Endothelial cell of umbilical vein (primary cell): Measurements from ENCODE around the gene PAX2. TPM values are rescaled to one million over a fixed set of nuclear protein-coding genes. Genes with fewer than 3 reads are reported as not detected.

Source experiments
- BruUV-seq: library from RNA; stranded (reverse); fragments of 400-500 nt; replicated peaks from 2 replicates; lab custom pipeline; 2021; lab: Mats Ljungman, UMichigan
- CTCF ChIA-PET: fragments of 300-600, 350-600 bp; sonication (Branson Sonifier 250); formaldehyde crosslinking; loops from one replicate; lab custom pipeline; 2021; ENCODE audit warnings: antibody characterized with exemption, inconsistent platforms; lab: Charles Lee
- POLR2A ChIA-PET: fragments of 300-600, 350-600 bp; sonication (Branson Sonifier 250); formaldehyde crosslinking; loops from one replicate; lab custom pipeline; 2021; ENCODE audit warnings: antibody characterized with exemption, inconsistent platforms; lab: Charles Lee
- DNase-seq: peaks from one replicate; pipeline ENCODE4 v3.0.0-alpha.2; 2011; ENCODE audit warnings: low read depth, low spot score
- FAIRE-seq: peaks from 2 replicates; lab custom pipeline; 2011; peaks lifted over from hg19 to GRCh38; lab: Jason Lieb, UNC
- H2AFZ ChIP-seq: 2 replicates; pipeline ENCODE4 v1.6.0; 2012; ENCODE audit warnings: low read depth, low read length, control low read depth, inconsistent platforms
- H3K27ac ChIP-seq: 2 replicates; pipeline ENCODE4 v1.5.1; 2011; ENCODE audit warnings: low read depth, mild to moderate bottlenecking, control low read depth, low read length, moderate library complexity; ENCODE audit not compliant: insufficient read depth
- H3K27me3 ChIP-seq, 2 experiments: 2 replicates each; pipeline versions ENCODE4 v1.6.0 to v1.6.1; 2011; ENCODE audit warnings: low read length in 2 of 2, mixed read lengths in 1 of 2; ENCODE audit not compliant: control insufficient read depth in 2 of 2, insufficient read depth in 2 of 2
- H3K36me3 ChIP-seq, 2 experiments: 2 replicates in 1 of 2; 3 replicates in 1 of 2; pipeline ENCODE4 v1.5.1; 2011; ENCODE audit warnings: low read length in 2 of 2, mild to moderate bottlenecking in 1 of 2, moderate library complexity in 1 of 2; ENCODE audit not compliant: control insufficient read depth in 2 of 2, insufficient read depth in 2 of 2; ENCODE audit errors: extremely low read depth in 1 of 2
- H3K4me1 ChIP-seq: 3 replicates; pipeline ENCODE4 v1.5.1; 2011; ENCODE audit warnings: mild to moderate bottlenecking, low read length; ENCODE audit not compliant: control insufficient read depth, insufficient read depth; ENCODE audit errors: extremely low read depth
- H3K4me2 ChIP-seq: 2 replicates; pipeline ENCODE4 v1.6.1; 2011; ENCODE audit warnings: low read length, control low read depth, mixed read lengths; ENCODE audit not compliant: insufficient read depth
- H3K4me3 ChIP-seq, 3 experiments: fragments of 200-600 bp in 1 of 3; sonication (generic), shearing (Covaris generic) in 1 of 3; replicated peaks in 1 of 3; 2 replicates each; pipeline ENCODE4 v1.5.1; 2011 to 2016; ENCODE audit warnings: control low read depth in 3 of 3, low read length in 3 of 3, mild to moderate bottlenecking in 2 of 3, inconsistent platforms in 1 of 3, low read depth in 1 of 3, moderate library complexity in 1 of 3; ENCODE audit not compliant: insufficient read depth in 1 of 3
- H3K79me2 ChIP-seq: 2 replicates; pipeline ENCODE4 v1.6.0; 2012; ENCODE audit warnings: low read length, inconsistent platforms; ENCODE audit not compliant: control insufficient read depth, insufficient read depth
- H3K9ac ChIP-seq: replicated peaks from 2 replicates; pipeline ENCODE3; 2011; ENCODE audit warnings: low read length, control low read depth; ENCODE audit not compliant: insufficient read depth; ENCODE audit errors: extremely low read depth
- H3K9me1 ChIP-seq: replicated peaks from 3 replicates; pipeline ENCODE4 v1.6.0; 2011; ENCODE audit warnings: mild to moderate bottlenecking, low read length; ENCODE audit not compliant: control insufficient read depth, insufficient read depth; ENCODE audit errors: extremely low read depth
- H3K9me3 ChIP-seq: replicated peaks from 2 replicates; pipeline ENCODE4 v1.5.1; 2012; ENCODE audit warnings: low read length, inconsistent platforms; ENCODE audit not compliant: control insufficient read depth, insufficient read depth
- H4K20me1 ChIP-seq: replicated peaks from 2 replicates; pipeline ENCODE3; 2011; ENCODE audit warnings: mild to moderate bottlenecking, low read length; ENCODE audit not compliant: control insufficient read depth, insufficient read depth; ENCODE audit errors: extremely low read depth
- CTCF ChIP-seq, 2 donors: IDR thresholded peaks; 1 replicate in 1 of 2; 2 replicates in 1 of 2; pipeline ENCODE4 v1.5.1; 2011; ENCODE audit warnings: low read length in 2 of 2, mild to moderate bottlenecking in 2 of 2, moderate library complexity in 2 of 2, control low read depth in 1 of 2, inconsistent platforms in 1 of 2, low read depth in 1 of 2; ENCODE audit not compliant: insufficient read depth in 1 of 2; ENCODE audit errors: extremely low read depth in 1 of 2
- EZH2 ChIP-seq: IDR thresholded peaks from 2 replicates; pipeline ENCODE4 v1.6.1; 2012; ENCODE audit warnings: borderline replicate concordance, low read depth, mild to moderate bottlenecking, moderate library complexity, low read length, inconsistent platforms; ENCODE audit not compliant: severe bottlenecking
- FOS ChIP-seq: IDR thresholded peaks from 2 replicates; pipeline ENCODE4 v1.6.1; 2011; ENCODE audit warnings: mild to moderate bottlenecking, low read length, moderate library complexity, borderline replicate concordance; ENCODE audit not compliant: insufficient read depth
- GATA2 ChIP-seq: IDR thresholded peaks from 2 replicates; pipeline ENCODE4 v1.7.0; 2011; ENCODE audit warnings: low read depth, mild to moderate bottlenecking, moderate library complexity, mixed read lengths, low read length; ENCODE audit not compliant: insufficient read length, insufficient read depth
- MAX ChIP-seq: IDR thresholded peaks from 2 replicates; pipeline ENCODE4 v1.6.1; 2011; ENCODE audit not compliant: insufficient read depth, insufficient read length
- MYC ChIP-seq: IDR thresholded peaks from one replicate; pipeline ENCODE4 v1.6.1; 2011; ENCODE audit warnings: mild to moderate bottlenecking, low read depth, low read length
- POLR2A ChIP-seq: IDR thresholded peaks from 2 replicates; pipeline ENCODE4 v1.6.1; 2012; ENCODE audit warnings: low read depth, mild to moderate bottlenecking, control low read depth, low read length
- POLR2AphosphoS5 ChIP-seq: IDR thresholded peaks from 2 replicates; pipeline ENCODE4 v1.6.1; 2012; ENCODE audit warnings: low read depth, mild to moderate bottlenecking, control low read depth, low read length, moderate library complexity; ENCODE audit not compliant: insufficient read depth
- dilution Hi-C: fragments of 300-500 bp; cut with MboI; formaldehyde crosslinking; loops from one replicate; pipeline ENCODE4 v1.15.0; 2019; ENCODE audit warnings: low sequenced_read_pairs; ENCODE audit not compliant: extremely low pct_ligation_motif_present
- intact Hi-C: fragments of 100-400 bp; cut with micrococcal nuclease; formaldehyde crosslinking; loops from one replicate; pipeline ENCODE4 v1.10.0; 2022
- polyA plus RNA-seq, 4 experiments: library from polyadenylated mRNA; depleted of rRNA in 3 of 4; stranded (reverse) in 3 of 4; unstranded in 1 of 4; fragments of >200 nt; gene quantifications; 2 replicates each; pipeline versions ENCODE4 v1.2.1 to v1.2.3, GENCODE V29; 2011 to 2012; ENCODE audit warnings: missing spikeins in 1 of 4
- total RNA-seq: library from RNA; stranded (reverse); gene quantifications from 2 replicates; pipeline ENCODE4 v1.2.3, GENCODE V29; 2021

The PAX2 gene
- total and polyA plus RNA-seq, 2 donors (not counting 3 experiments of a cell fraction or from before 2014, with no cell fraction given): not detected

GRCh38 chr10:100718197-100718742, 27.1 kb upstream of the PAX2 start:
- Histone ChIP-seq H3K4me3 (no peak overlapping the region), H3K9ac (no peak overlapping the region), H3K79me2 (no peaks in the 10 kb centered on the region), H3K9me3 (no peaks in the 10 kb centered on the region), H3K9me1 (no peaks in the 10 kb centered on the region), H4K20me1 (no peaks in the 10 kb centered on the region), H3K27me3 (peaks cover 63 to 80% of the 10 kb centered on the region in 2 experiments), H3K4me1 (no peaks in the 10 kb centered on the region), H3K4me2 (no peak overlapping the region), H3K36me3 (no peaks in the 10 kb centered on the region), H3K27ac (no peak overlapping the region), H2AFZ (no peak overlapping the region)
- intact Hi-C loops (no loop called here), dilution Hi-C loops (no loop called here)
- DNase-seq: no peak
- CTCF ChIA-PET: no interaction called here
- no peak for TF ChIP-seq EZH2
- TF ChIP-seq MAX: no peak
- no peak for TF ChIP-seq POLR2A
- no peak for TF ChIP-seq POLR2AphosphoS5
- no peak for TF ChIP-seq MYC
- no peak for TF ChIP-seq FOS
- TF ChIP-seq CTCF (IDR thresholded peaks at IDR 0.05; ENCODE audit: extremely low read depth in 1 of 2, insufficient read depth in 1 of 2, low read depth in 1 of 2, low read length in 2 of 2): no peak
- TF ChIP-seq GATA2: no peak
- FAIRE-seq: no peak
- POLR2A ChIA-PET: no interaction called here
- BruUV-seq: no TSS peak
